Naive thymus-derived CD4-positive, alpha-beta T cell (primary cell): Measurements from ENCODE around the gene SLC43A3. TPM values are rescaled to one million over a fixed set of nuclear protein-coding genes. Genes with fewer than 3 reads are reported as not detected.

Experiments
- ATAC-seq: fragments of 150-1000 bp; cut with Tn5 transposase; 2 replicates; pipeline ENCODE4 v1.10.0; 2021; ENCODE audit warnings: mild to moderate bottlenecking, moderate library complexity
- CTCF ChIA-PET: fragments of 350-600 bp; sonication (Branson Sonifier 250); formaldehyde crosslinking; loops from one replicate; lab custom pipeline; 2021; ENCODE audit warnings: antibody characterized with exemption; lab: Charles Lee
- POLR2A ChIA-PET: fragments of 350-600 bp; sonication (Branson Sonifier 250); formaldehyde crosslinking; loops from one replicate; lab custom pipeline; 2021; ENCODE audit warnings: antibody characterized with exemption, inconsistent platforms; lab: Charles Lee
- DNase-seq, 9 donors: peaks; one replicate each; pipeline versions ENCODE4 v3.0.0 to v3.0.0-alpha.2; 2020 to 2022; ENCODE audit warnings: mixed read lengths in 1 of 9
- H3K27ac ChIP-seq: one replicate; pipeline ENCODE4 v1.7.0; 2013; ENCODE audit warnings: mild to moderate bottlenecking, low read depth, low read length, moderate library complexity
- H3K27me3 ChIP-seq, 2 donors: one replicate each; pipeline ENCODE4 v1.7.0; 2013; ENCODE audit warnings: low read length in 2 of 2, mild to moderate bottlenecking in 2 of 2, moderate library complexity in 2 of 2; ENCODE audit not compliant: control insufficient read depth in 2 of 2, insufficient read depth in 2 of 2
- H3K36me3 ChIP-seq, 3 experiments: 1 replicate in 2 of 3; 2 replicates in 1 of 3; pipeline ENCODE4 v1.7.0; 2013; ENCODE audit warnings: low read length in 3 of 3, mild to moderate bottlenecking in 3 of 3, moderate library complexity in 1 of 3; ENCODE audit not compliant: insufficient read depth in 3 of 3, control insufficient read depth in 2 of 3
- H3K4me1 ChIP-seq, 2 donors: one replicate each; pipeline ENCODE4 v1.7.0; 2013; ENCODE audit warnings: low read length in 2 of 2, mild to moderate bottlenecking in 2 of 2, moderate library complexity in 1 of 2; ENCODE audit not compliant: control insufficient read depth in 2 of 2, insufficient read depth in 2 of 2
- H3K4me3 ChIP-seq: 2 replicates; pipeline ENCODE4 v1.7.0; 2013; ENCODE audit warnings: mild to moderate bottlenecking, low read length
- H3K9me3 ChIP-seq, 3 experiments: 1 replicate in 2 of 3; 2 replicates in 1 of 3; pipeline ENCODE4 v1.7.0; 2013; ENCODE audit warnings: low read length in 3 of 3; ENCODE audit not compliant: control insufficient read depth in 2 of 3
- H3K27ac Mint-ChIP-seq, 9 donors: one replicate each; pipeline ENCODE4 v1.8.0; 2020 to 2022; ENCODE audit warnings: mixed read lengths in 9 of 9, mild to moderate bottlenecking in 8 of 9, moderate library complexity in 5 of 9, inconsistent platforms in 2 of 9
- H3K27me3 Mint-ChIP-seq, 5 donors: one replicate each; pipeline ENCODE4 v1.8.0; 2021 to 2022; ENCODE audit warnings: mixed read lengths in 5 of 5, mild to moderate bottlenecking in 1 of 5
- H3K36me3 Mint-ChIP-seq, 5 donors: one replicate each; pipeline ENCODE4 v1.8.0; 2020 to 2022; ENCODE audit warnings: mixed read lengths in 5 of 5, mild to moderate bottlenecking in 3 of 5, inconsistent platforms in 1 of 5
- H3K4me1 Mint-ChIP-seq, 7 donors: one replicate each; pipeline ENCODE4 v1.8.0; 2020 to 2022; ENCODE audit warnings: mixed read lengths in 7 of 7, mild to moderate bottlenecking in 3 of 7, inconsistent platforms in 1 of 7
- H3K4me3 Mint-ChIP-seq, 10 donors: one replicate each; pipeline ENCODE4 v1.8.0; 2020 to 2022; ENCODE audit warnings: mild to moderate bottlenecking in 10 of 10, mixed read lengths in 10 of 10, moderate library complexity in 6 of 10, inconsistent platforms in 2 of 10
- H3K9me3 Mint-ChIP-seq, 11 donors: one replicate each; pipeline ENCODE4 v1.8.0; 2020 to 2022; ENCODE audit warnings: mixed read lengths in 11 of 11, mild to moderate bottlenecking in 4 of 11, inconsistent platforms in 1 of 11, moderate library complexity in 1 of 11
- intact Hi-C, 2 donors: fragments of 100-400 bp; cut with micrococcal nuclease; formaldehyde crosslinking; loops; one replicate each; pipeline ENCODE4 v1.15.1; 2023
- polyA plus RNA-seq, 2 donors: library from polyadenylated mRNA; unstranded; fragments of 300-500 nt; fragmentation: Illumina TruSeq; gene quantifications; one replicate each; pipeline ENCODE4 v1.2.3, GENCODE V29; 2021
- total RNA-seq, 6 experiments: library from RNA in 5 of 6; stranded (reverse) in 5 of 6; gene quantifications; 1 replicate in 5 of 6; 2 replicates in 1 of 6; pipeline ENCODE4 v1.2.3 and lab custom pipeline; 2021 to 2026

The SLC43A3 gene
- total and polyA plus RNA-seq, 7 experiments from 2014 or later: 10.0 to 67.9 (median 12.2) TPM

- Mint-ChIP-seq H3K27ac (peak overlapping the region in 1 of 9 donors; percentile 62), H3K4me1 (peaks cover 0 to 23% (median 7%) of the 10 kb centered on the region in 7 donors), H3K36me3 (peaks cover 7 to 64% (median 40%) of the 10 kb centered on the region in 5 donors), H3K9me3 (no peaks in the 10 kb centered on the region), H3K4me3 (no peak overlapping the region), H3K27me3 (no peaks in the 10 kb centered on the region)
- Histone ChIP-seq H3K27ac (no peak overlapping the region), H3K36me3 (peaks cover 0 to 34% (median 9%) of the 10 kb centered on the region in 3 experiments), H3K4me3 (no peak overlapping the region), H3K27me3 (no peaks in the 10 kb centered on the region), H3K4me1 (no peaks in the 10 kb centered on the region), H3K9me3 (no peaks in the 10 kb centered on the region)
- ChIA-PET CTCF (no interaction called here), POLR2A (no interaction called here)
- DNase-seq (no peak), ATAC-seq (no peak)
- intact Hi-C loops: no loop called here
These were observed 18.9 kb downstream of the SLC43A3 start for GRCh38 chr11:57407941-57408475.

- Histone ChIP-seq H3K4me1 (no peaks in the 10 kb centered on the region), H3K36me3 (peaks cover 0 to 34% (median 9%) of the 10 kb centered on the region in 3 experiments), H3K27me3 (no peaks in the 10 kb centered on the region), H3K27ac (no peak overlapping the region), H3K4me3 (no peak overlapping the region), H3K9me3 (no peaks in the 10 kb centered on the region)
- peak overlapping the region in 1 of 9 donors; percentile 7 for H3K27ac Mint-ChIP-seq
- ATAC-seq (no peak), DNase-seq (no peak)
- ChIA-PET CTCF (interaction anchor here (0.8 kb wide), 1 partner anchor 65 kb away, joined by 3 read pairs; no protein-coding TSS in a partner anchor), POLR2A (no interaction called here)
- H3K27me3 Mint-ChIP-seq: no peaks in the 10 kb centered on the region
- peaks cover 4 to 60% (median 37%) of the 10 kb centered on the region in 5 donors for H3K36me3 Mint-ChIP-seq
- peaks cover 0 to 23% (median 7%) of the 10 kb centered on the region in 7 donors for H3K4me1 Mint-ChIP-seq
- H3K9me3 Mint-ChIP-seq: no peaks in the 10 kb centered on the region
- intact Hi-C loops: no loop called here
- H3K4me3 Mint-ChIP-seq: no peak overlapping the region
These were observed 19.7 kb downstream of the SLC43A3 start for GRCh38 chr11:57407010-57407920.

GRCh38 chr11:57406337-57406904 is 20.5 kb downstream of the SLC43A3 start:
- ATAC-seq: peak; percentile 78
- peaks cover 0 to 34% (median 9%) of the 10 kb centered on the region in 3 experiments for H3K36me3 ChIP-seq

GRCh38 chr11:57405271-57405860 is 21.6 kb downstream of the SLC43A3 start:
- Histone ChIP-seq H3K9me3 (no peaks in the 10 kb centered on the region), H3K27me3 (no peaks in the 10 kb centered on the region), H3K36me3 (peaks cover 0 to 33% (median 9%) of the 10 kb centered on the region in 3 experiments), H3K4me1 (no peaks in the 10 kb centered on the region), H3K4me3 (no peak overlapping the region), H3K27ac (no peak overlapping the region)
- POLR2A ChIA-PET: no interaction called here
- ATAC-seq: peak; percentile 20
- CTCF ChIA-PET: interaction anchor here (0.7 kb wide), 1 partner anchor 38 kb away, joined by 3 read pairs; no protein-coding TSS in a partner anchor
- Mint-ChIP-seq H3K27ac (peak overlapping the region in 2 of 9 donors; percentile 47 to 56), H3K9me3 (no peaks in the 10 kb centered on the region), H3K4me3 (no peak overlapping the region), H3K36me3 (peaks cover 4 to 47% (median 27%) of the 10 kb centered on the region in 5 donors), H3K4me1 (peaks cover 0 to 22% (median 7%) of the 10 kb centered on the region in 7 donors), H3K27me3 (no peaks in the 10 kb centered on the region)
- DNase-seq: no peak
- intact Hi-C loops: no loop called here

More at GRCh38 chr11:57406337-57406904, 20.5 kb downstream of the SLC43A3 start:
- CTCF ChIA-PET: interaction anchor here (0.6 to 0.8 kb wide), 2 partner anchors 12 to 66 kb away, joined by 3 to 6 read pairs; no protein-coding TSS in a partner anchor
- H3K36me3 Mint-ChIP-seq: peaks cover 4 to 54% (median 33%) of the 10 kb centered on the region in 5 donors
- intact Hi-C loops: no loop called here
- peaks cover 0 to 23% (median 7%) of the 10 kb centered on the region in 7 donors for H3K4me1 Mint-ChIP-seq
- Histone ChIP-seq H3K4me1 (no peaks in the 10 kb centered on the region), H3K9me3 (no peaks in the 10 kb centered on the region), H3K27ac (no peak overlapping the region), H3K4me3 (no peak overlapping the region), H3K27me3 (no peaks in the 10 kb centered on the region)
- peak in 1 of 9 donors; percentile 45 for DNase-seq
- no peaks in the 10 kb centered on the region for H3K9me3 Mint-ChIP-seq
- H3K4me3 Mint-ChIP-seq: no peak overlapping the region
- peak overlapping the region in 3 of 9 donors; percentile 7 to 71 (median 51) for H3K27ac Mint-ChIP-seq
- H3K27me3 Mint-ChIP-seq: no peaks in the 10 kb centered on the region
- POLR2A ChIA-PET: no interaction called here

- H3K9me3 Mint-ChIP-seq: no peaks in the 10 kb centered on the region
- Histone ChIP-seq H3K4me3 (no peak overlapping the region), H3K36me3 (peaks cover 0 to 17% (median 9%) of the 10 kb centered on the region in 3 experiments), H3K4me1 (no peaks in the 10 kb centered on the region), H3K27me3 (no peaks in the 10 kb centered on the region), H3K9me3 (no peaks in the 10 kb centered on the region), H3K27ac (no peak overlapping the region)
- no peaks in the 10 kb centered on the region for H3K27me3 Mint-ChIP-seq
- H3K4me3 Mint-ChIP-seq: no peak overlapping the region
- intact Hi-C loops: loop anchor here in 1 of 2 donors (2.0 kb wide), 1 partner anchor 71 kb away; no protein-coding TSS in a partner anchor
- ChIA-PET POLR2A (no interaction called here), CTCF (no interaction called here)
- H3K4me1 Mint-ChIP-seq: peaks cover 0 to 20% (median 7%) of the 10 kb centered on the region in 7 donors
- no peak overlapping the region for H3K27ac Mint-ChIP-seq
- no peak for ATAC-seq
- H3K36me3 Mint-ChIP-seq: peaks cover 4 to 35% (median 21%) of the 10 kb centered on the region in 5 donors
- DNase-seq: no peak
These were observed 23.1 kb downstream of the SLC43A3 start for GRCh38 chr11:57403802-57404147.
